Tibial nerve (tissue), 4 donors: Measurements from ENCODE around the gene ATG9B. TPM values are rescaled to one million over a fixed set of nuclear protein-coding genes. Genes with fewer than 3 reads are reported as not detected.

Source experiments
- DNase-seq, 2 donors: peaks; one replicate each; pipeline ENCODE4 v3.0.0-alpha.2; 2019; ENCODE audit warnings: low spot score in 2 of 2
- H3K27ac ChIP-seq, 4 donors: fragments of 200-600 bp; sonication (generic) in 3 of 4; one replicate each; pipeline ENCODE4 v1.5.1; 2017 to 2019; ENCODE audit warnings: mild to moderate bottlenecking in 1 of 4
- H3K27me3 ChIP-seq, 2 donors: fragments of 200-600 bp; sonication (generic) in 1 of 2; one replicate each; pipeline versions ENCODE4 v1.5.1 to v1.6.0; 2017 to 2019
- H3K36me3 ChIP-seq, 3 donors: fragments of 200-600 bp; sonication (generic); one replicate each; pipeline ENCODE4 v1.5.1; 2018 to 2019
- H3K4me1 ChIP-seq, 4 donors: fragments of 200-600 bp; sonication (generic) in 3 of 4; one replicate each; pipeline ENCODE4 v1.5.1; 2017 to 2019
- H3K4me3 ChIP-seq, 4 donors: fragments of 200-600 bp; sonication (generic) in 3 of 4; one replicate each; pipeline ENCODE4 v1.5.1; 2017 to 2019; ENCODE audit warnings: mild to moderate bottlenecking in 1 of 4, moderate library complexity in 1 of 4
- H3K9me3 ChIP-seq, 4 donors: fragments of 200-600 bp; sonication (generic) in 3 of 4; one replicate each; pipeline ENCODE4 v1.5.1; 2017 to 2019
- EP300 ChIP-seq, 2 donors: sonication (generic); formaldehyde crosslinking; IDR thresholded peaks; one replicate each; pipeline ENCODE4 v1.6.1; 2017; ENCODE audit warnings: antibody characterized with exemption in 2 of 2, mild to moderate bottlenecking in 1 of 2
- POLR2A ChIP-seq, 2 donors: fragments of 450-650 bp; IDR thresholded peaks; one replicate each; pipeline ENCODE4 v1.6.1; 2017; ENCODE audit warnings: antibody characterized with exemption in 2 of 2, mild to moderate bottlenecking in 2 of 2, moderate library complexity in 2 of 2
- WGBS, 2 donors: methylation state at CpG; one replicate each; pipeline ENCODE4 v1.1.5; 2018; 5-methylcytosine and 5-hydroxymethylcytosine counted together
- total RNA-seq, 4 donors: library from RNA; depleted of rRNA; stranded (reverse); fragments of >200 nt; gene quantifications; one replicate each; pipeline ENCODE4 v1.1.0, GENCODE V29; 2016
- TF ChIP-seq, protein P1 (sequence below), 5 experiments: fragments of 200-600 bp in 3 of 5; fragments of 450-650 bp in 2 of 5; sonication (generic) in 3 of 5; IDR thresholded peaks; one replicate each; pipeline ENCODE4 v1.5.1; 2016 to 2019; ENCODE audit warnings: antibody characterized with exemption in 5 of 5, mild to moderate bottlenecking in 3 of 5, moderate library complexity in 2 of 5

ATG9B gene
- total RNA-seq, 4 donors from 2014 or later: not detected

DNA sequence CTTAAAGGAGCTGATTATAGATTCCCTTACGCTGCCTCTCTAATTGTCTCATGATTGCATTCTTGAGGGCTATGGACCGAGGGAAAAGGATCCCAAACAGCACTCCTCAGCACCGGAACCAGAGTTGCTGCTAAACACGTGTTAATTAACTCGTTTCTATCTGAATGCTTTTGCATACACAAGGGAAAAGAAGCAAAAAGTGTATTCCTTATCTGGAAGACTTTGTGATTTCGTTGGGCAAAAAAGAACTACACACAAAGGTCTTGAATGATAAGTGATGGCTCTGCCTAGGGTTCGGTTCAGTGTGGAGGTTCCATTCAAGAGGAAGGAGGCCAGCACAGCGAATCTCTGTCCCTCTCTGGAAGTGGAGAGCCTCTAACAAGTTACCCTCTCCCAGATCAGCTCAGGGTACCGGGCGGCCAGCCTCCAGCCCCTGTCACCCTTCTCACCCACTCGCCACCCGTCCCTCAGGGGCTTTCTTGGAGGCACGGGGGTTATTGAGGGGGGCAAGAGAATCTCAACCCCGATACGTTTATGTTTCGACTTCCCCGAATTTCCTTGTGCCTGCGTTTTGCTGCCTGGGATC, 34.6 kb upstream of the ATG9B start:
- no peaks in the 10 kb centered on the region for H3K9me3 ChIP-seq
- peaks cover 0 to 60% (median 42%) of the 10 kb centered on the region in 4 donors for H3K4me1 ChIP-seq
- no peak for TF ChIP-seq EP300 (IDR thresholded peaks at IDR 0.05)
- TF ChIP-seq, protein P1, sequence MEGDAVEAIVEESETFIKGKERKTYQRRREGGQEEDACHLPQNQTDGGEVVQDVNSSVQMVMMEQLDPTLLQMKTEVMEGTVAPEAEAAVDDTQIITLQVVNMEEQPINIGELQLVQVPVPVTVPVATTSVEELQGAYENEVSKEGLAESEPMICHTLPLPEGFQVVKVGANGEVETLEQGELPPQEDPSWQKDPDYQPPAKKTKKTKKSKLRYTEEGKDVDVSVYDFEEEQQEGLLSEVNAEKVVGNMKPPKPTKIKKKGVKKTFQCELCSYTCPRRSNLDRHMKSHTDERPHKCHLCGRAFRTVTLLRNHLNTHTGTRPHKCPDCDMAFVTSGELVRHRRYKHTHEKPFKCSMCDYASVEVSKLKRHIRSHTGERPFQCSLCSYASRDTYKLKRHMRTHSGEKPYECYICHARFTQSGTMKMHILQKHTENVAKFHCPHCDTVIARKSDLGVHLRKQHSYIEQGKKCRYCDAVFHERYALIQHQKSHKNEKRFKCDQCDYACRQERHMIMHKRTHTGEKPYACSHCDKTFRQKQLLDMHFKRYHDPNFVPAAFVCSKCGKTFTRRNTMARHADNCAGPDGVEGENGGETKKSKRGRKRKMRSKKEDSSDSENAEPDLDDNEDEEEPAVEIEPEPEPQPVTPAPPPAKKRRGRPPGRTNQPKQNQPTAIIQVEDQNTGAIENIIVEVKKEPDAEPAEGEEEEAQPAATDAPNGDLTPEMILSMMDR (IDR thresholded peaks at IDR 0.05): no peak
- no peak for TF ChIP-seq POLR2A (IDR thresholded peaks at IDR 0.05)
- peak overlapping the region; percentile 93 to 97 (median 96) for H3K27ac ChIP-seq
- peaks cover 0 to 16% (median 0%) of the 10 kb centered on the region in 3 donors for H3K36me3 ChIP-seq
- H3K27me3 ChIP-seq: no peaks in the 10 kb centered on the region
- WGBS, 2 donors: 4 to 5% methylated on average over 18 of the region's 18 CpGs
- no peak for DNase-seq
- peak overlapping the region; percentile 72 to 91 (median 80) for H3K4me3 ChIP-seq

DNA sequence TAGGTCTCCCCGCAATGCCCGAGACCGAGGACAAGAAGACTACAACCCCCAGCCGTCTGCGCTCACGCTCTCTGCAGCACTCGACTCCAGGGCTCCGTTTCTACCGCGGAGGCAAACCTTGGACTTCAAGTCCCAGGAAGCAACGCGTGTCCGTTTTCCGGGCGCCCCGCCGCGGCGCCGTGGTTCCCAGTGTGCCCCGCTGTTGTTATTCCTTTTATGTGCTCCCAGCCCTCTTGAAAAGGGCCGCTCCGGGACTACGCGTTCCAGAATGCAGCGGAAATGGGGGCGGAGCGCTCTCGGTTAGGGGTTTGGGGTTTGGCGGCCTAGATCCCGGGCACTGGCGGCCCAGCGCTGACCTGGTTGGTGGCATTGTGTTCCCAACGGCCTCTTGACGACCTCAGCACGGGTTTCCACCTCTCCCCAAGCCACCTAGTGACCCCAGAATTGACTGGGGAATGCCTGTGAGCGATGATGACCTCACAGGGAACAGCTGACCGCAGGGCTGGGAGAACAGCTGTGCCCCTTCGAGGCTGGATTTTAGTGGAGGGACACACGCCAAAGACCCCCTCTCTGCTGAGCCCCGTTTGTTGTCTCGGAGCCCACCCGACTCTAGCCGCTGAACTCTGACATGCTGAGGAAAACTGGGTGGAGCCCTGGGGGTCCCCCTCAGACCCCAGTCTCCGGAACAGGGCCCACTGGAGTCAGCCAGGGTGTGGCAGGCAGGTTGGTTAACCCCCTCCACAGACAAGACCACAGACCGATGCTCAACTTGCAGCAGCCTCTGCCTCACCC, 33.9 kb upstream of the ATG9B start:
- Histone ChIP-seq H3K9me3 (no peaks in the 10 kb centered on the region), H3K27me3 (no peaks in the 10 kb centered on the region), H3K27ac (peak overlapping the region; percentile 93 to 97 (median 96)), H3K36me3 (peaks cover 0 to 22% (median 0%) of the 10 kb centered on the region in 3 donors), H3K4me3 (peak overlapping the region; percentile 39 to 91 (median 79)), H3K4me1 (peaks cover 0 to 53% (median 42%) of the 10 kb centered on the region in 4 donors)
- TF ChIP-seq EP300 (IDR thresholded peaks at IDR 0.05) (peak; percentile 93 to 98), POLR2A (IDR thresholded peaks at IDR 0.05) (peak; percentile 77 to 97)
- TF ChIP-seq, protein P1 (IDR thresholded peaks at IDR 0.05): peak in 2 of 5 experiments; percentile 27 to 28
- WGBS, 2 donors: 0% methylated on average over 21 to 39 of the region's 46 CpGs
- DNase-seq: peak; percentile 95 to 97

DNA sequence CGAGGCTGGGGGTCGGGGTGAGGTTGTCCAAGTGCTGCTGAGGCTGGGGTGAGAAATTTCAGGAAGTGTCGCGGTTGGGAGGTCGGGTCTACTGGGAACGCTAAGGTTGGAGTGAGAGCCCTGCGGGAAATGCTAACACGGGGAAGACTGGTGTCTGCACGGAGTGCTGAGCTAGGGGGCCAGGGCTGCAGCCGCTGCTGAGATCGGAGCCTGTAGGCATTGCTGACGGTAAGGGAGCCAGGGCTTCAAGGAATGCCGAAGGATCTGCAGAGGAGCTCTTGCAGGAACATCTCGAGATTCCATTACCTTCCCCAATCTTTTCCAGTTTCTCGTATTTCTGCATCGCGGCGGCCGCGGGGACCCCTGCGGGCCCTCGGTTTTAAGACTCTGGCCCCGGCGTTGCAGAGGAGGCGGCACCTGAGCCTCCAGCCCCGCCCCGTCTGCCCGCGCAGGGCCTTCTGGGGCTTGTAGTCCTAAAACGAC, 33.3 kb upstream of the ATG9B start, which contains the start of gene CDK5:
Gene CDK5, minus strand, starts transcription at position 392 of the 483 bp plus-strand sequence. Its CDS starts 49 bp downstream, at position 343.
- no peaks in the 10 kb centered on the region for H3K9me3 ChIP-seq
- H3K27me3 ChIP-seq: peaks cover 0 to under 1% of the 10 kb centered on the region in 2 donors
- H3K4me3 ChIP-seq: peak within 1 kb of the TSS; percentile 39 to 91 (median 79)
- TF ChIP-seq, protein P1 (IDR thresholded peaks at IDR 0.05): no peak
- TF ChIP-seq POLR2A (IDR thresholded peaks at IDR 0.05): no peak
- no peak for TF ChIP-seq EP300 (IDR thresholded peaks at IDR 0.05)
- H3K27ac ChIP-seq: peak within 1 kb of the TSS; percentile 93 to 97 (median 96)
- peaks cover 0 to 47% (median 37%) of the 10 kb centered on the region in 4 donors for H3K4me1 ChIP-seq
- peak in 1 of 2 donors; percentile 32 for DNase-seq
- 1% methylated on average over 13 to 30 of the region's 30 CpGs for WGBS, 2 donors
- peaks cover 0 to 28% (median 0%) of the 10 kb centered on the region in 3 donors for H3K36me3 ChIP-seq

DNA sequence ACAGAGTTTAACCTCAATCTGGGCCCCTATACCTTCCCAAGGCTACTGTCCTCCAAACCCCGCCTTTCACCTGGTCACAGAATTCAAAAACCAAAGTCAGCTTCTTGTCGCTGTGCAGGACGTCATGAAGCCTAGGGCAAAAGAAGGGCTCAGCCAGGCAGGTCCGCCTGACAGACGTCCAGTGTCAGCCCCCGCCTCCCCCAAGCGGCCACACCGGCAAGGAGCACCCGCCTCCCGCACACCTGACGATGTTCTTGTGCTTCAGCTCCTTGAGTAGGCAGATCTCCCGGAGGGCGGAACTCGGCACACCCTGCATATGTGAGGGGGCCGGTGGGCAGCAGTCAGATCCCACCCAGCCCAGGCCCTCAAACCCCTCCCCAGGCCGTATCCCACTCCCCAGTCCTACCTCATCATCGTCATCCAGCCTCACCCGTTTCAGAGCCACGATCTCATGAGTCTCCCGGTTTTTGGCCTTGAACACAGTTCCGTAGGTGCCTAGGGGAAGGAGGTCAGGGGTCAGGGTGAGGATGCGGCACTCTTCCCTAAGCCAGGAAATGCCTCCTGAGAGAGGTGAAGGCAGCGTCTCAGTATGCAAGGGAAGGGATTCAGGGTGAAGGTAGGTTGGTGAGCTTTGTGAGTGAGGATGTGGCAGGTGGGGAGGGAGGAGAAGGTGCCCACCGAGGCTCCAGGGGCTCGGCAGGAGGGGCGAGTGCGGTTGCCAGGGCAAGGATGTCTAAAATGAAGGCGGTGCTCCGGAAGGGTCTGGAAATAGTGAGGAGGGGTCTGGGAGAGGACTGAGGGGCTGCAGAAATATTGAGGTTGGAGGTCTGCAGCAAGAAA, 32.6 kb upstream of the ATG9B start:
- H3K4me3 ChIP-seq: peak overlapping the region; percentile 39 to 91 (median 79)
- peaks cover 0 to 35% (median 0%) of the 10 kb centered on the region in 3 donors for H3K36me3 ChIP-seq
- no peak for DNase-seq
- H3K27ac ChIP-seq: peak overlapping the region in 2 of 4 donors; percentile 95 to 97
- TF ChIP-seq POLR2A (IDR thresholded peaks at IDR 0.05) (no peak), EP300 (IDR thresholded peaks at IDR 0.05) (no peak)
- TF ChIP-seq, protein P1 (IDR thresholded peaks at IDR 0.05): no peak
- peaks cover 0 to 40% (median 32%) of the 10 kb centered on the region in 4 donors for H3K4me1 ChIP-seq
- H3K27me3 ChIP-seq: peaks cover 0 to 6% of the 10 kb centered on the region in 2 donors
- H3K9me3 ChIP-seq: no peaks in the 10 kb centered on the region
- WGBS, 2 donors: 21 to 38% methylated on average over 17 to 29 of the region's 29 CpGs
